HUES64 (cell line): ENCODE results near the gene VN1R4.
"Not testable (repeated sequence)": the region's sequence is repeated elsewhere in the genome, so short reads cannot be mapped to it uniquely, and the experiment has no call there.

ENCODE experiments used
- H3K27ac ChIP-seq: 2 replicates; pipeline ENCODE4 v1.7.0; 2013; ENCODE audit warnings: low read depth, low read length, inconsistent platforms
- H3K27me3 ChIP-seq: 2 replicates; pipeline ENCODE4 v1.6.1; 2013; ENCODE audit warnings: mild to moderate bottlenecking, low read length; ENCODE audit not compliant: insufficient read depth
- H3K36me3 ChIP-seq: 2 replicates; pipeline ENCODE4 v1.6.1; 2013; ENCODE audit warnings: mild to moderate bottlenecking, low read length; ENCODE audit not compliant: insufficient read depth
- H3K4me1 ChIP-seq: 2 replicates; pipeline ENCODE4 v1.6.1; 2013; ENCODE audit warnings: mild to moderate bottlenecking, low read length, moderate library complexity; ENCODE audit not compliant: insufficient read depth
- H3K4me3 ChIP-seq: 2 replicates; pipeline ENCODE4 v1.5.1; 2013; ENCODE audit warnings: mild to moderate bottlenecking, low read length, moderate library complexity
- H3K9ac ChIP-seq: 2 replicates; pipeline ENCODE4 v1.6.1; 2013; ENCODE audit warnings: mild to moderate bottlenecking, low read depth, low read length
- H3K9me3 ChIP-seq: 2 replicates; pipeline ENCODE4 v1.6.1; 2013; ENCODE audit warnings: low read depth, low read length; ENCODE audit not compliant: insufficient read depth
- WGBS: fragments of 150-250, 120-280 bp; methylation state at CpG from one replicate; pipeline ENCODE4 v1.1.7; 2013; ENCODE audit warnings: missing lambda C conversion rate; 5-methylcytosine and 5-hydroxymethylcytosine counted together

Gene VN1R4

GRCh38 chr19:53269861-53270260, 2.3 kb upstream of the VN1R4 start:
- 93% methylated on average over 24 of the region's 27 CpGs for WGBS
- peaks cover 45% of the 10 kb centered on the region for H3K9me3 ChIP-seq
- not testable (repeated sequence) for H3K4me1 ChIP-seq, H3K27me3 ChIP-seq, H3K27ac ChIP-seq, H3K36me3 ChIP-seq, H3K9ac ChIP-seq, H3K4me3 ChIP-seq

- H3K36me3 ChIP-seq, H3K27me3 ChIP-seq, H3K4me1 ChIP-seq, H3K9ac ChIP-seq, H3K4me3 ChIP-seq, H3K27ac ChIP-seq: not testable (repeated sequence)
- WGBS, result 80% methylated on average over 13 of the region's 14 CpGs
- H3K9me3 ChIP-seq, result peaks cover 32% of the 10 kb centered on the region
These were observed 9.7 kb downstream of the VN1R4 start, which contains the start of gene VN1R2 for GRCh38 chr19:53257715-53258342. Gene VN1R2 (plus strand): TSS chr19:53258292. CDS start chr19:53258376, 84 bp downstream.

- peak within 1 kb of the TSS; percentile 88 for H3K9ac ChIP-seq
- H3K36me3 ChIP-seq, result peaks cover 33% of the 10 kb centered on the region
- H3K4me3 ChIP-seq, result peak within 1 kb of the TSS; percentile 97
- H3K27me3 ChIP-seq, result no peaks in the 10 kb centered on the region
- peaks cover 47% of the 10 kb centered on the region for H3K9me3 ChIP-seq
- 15% methylated on average over 72 of the region's 72 CpGs for WGBS
- H3K4me1 ChIP-seq, result no peaks in the 10 kb centered on the region
- peak within 1 kb of the TSS; percentile 70 for H3K27ac ChIP-seq
These were observed 12.8 kb downstream of the VN1R4 start, which contains the start of gene ZNF677 for GRCh38 chr19:53254411-53255341. Gene ZNF677 (minus strand): TSS chr19:53254873. CDS start chr19:53251550, 3,323 bp downstream.

GRCh38 chr19:53246498-53246897, 21.0 kb downstream of the VN1R4 start:
- Histone ChIP-seq H3K9ac (no peak overlapping the region), H3K27ac (no peak overlapping the region), H3K36me3 (peaks cover 92% of the 10 kb centered on the region), H3K4me1 (no peaks in the 10 kb centered on the region), H3K27me3 (no peaks in the 10 kb centered on the region), H3K4me3 (no peak overlapping the region), H3K9me3 (peaks cover 83% of the 10 kb centered on the region)
- WGBS, result no CpG with 5 or more reads among the region's 1 CpG

GRCh38 chr19:53237114-53237777, 30.3 kb downstream of the VN1R4 start:
- H3K27ac ChIP-seq, result no peak overlapping the region
- no peak overlapping the region for H3K4me3 ChIP-seq
- no peak overlapping the region for H3K9ac ChIP-seq
- WGBS, result 83% methylated on average over 4 of the region's 4 CpGs
- H3K27me3 ChIP-seq, result no peaks in the 10 kb centered on the region
- peaks cover 55% of the 10 kb centered on the region for H3K36me3 ChIP-seq
- peaks cover 92% of the 10 kb centered on the region for H3K9me3 ChIP-seq
- no peaks in the 10 kb centered on the region for H3K4me1 ChIP-seq

GRCh38 chr19:53224606-53225005, 42.9 kb downstream of the VN1R4 start:
- 95% methylated on average over 20 of the region's 20 CpGs for WGBS
- no peaks in the 10 kb centered on the region for H3K36me3 ChIP-seq
- H3K27ac ChIP-seq, result no peak overlapping the region
- no peak overlapping the region for H3K9ac ChIP-seq
- no peaks in the 10 kb centered on the region for H3K4me1 ChIP-seq
- peaks cover 58% of the 10 kb centered on the region for H3K9me3 ChIP-seq
- H3K4me3 ChIP-seq, result no peak overlapping the region
- no peaks in the 10 kb centered on the region for H3K27me3 ChIP-seq

- H3K9ac ChIP-seq, H3K4me3 ChIP-seq, H3K4me1 ChIP-seq, H3K27ac ChIP-seq, H3K27me3 ChIP-seq, H3K36me3 ChIP-seq: not testable (repeated sequence)
- 93% methylated on average over 23 of the region's 28 CpGs for WGBS
- peaks cover 56% of the 10 kb centered on the region for H3K9me3 ChIP-seq
These were observed 44.8 kb downstream of the VN1R4 start for GRCh38 chr19:53222716-53223115.
